Activated CD4-positive, alpha-beta memory T cell treated with anti-CD3 and anti-CD28 coated beads for 36 hours (primary cell): ENCODE data around the gene RNF214. TPM values are rescaled to one million over a fixed set of nuclear protein-coding genes. Genes with fewer than 3 reads are reported as not detected.
A peak's percentile ranks its signal among the peaks of the same experiment; 100 is the strongest.
"Not testable (repeated sequence)": the region's sequence is repeated elsewhere in the genome, so short reads cannot be mapped to it uniquely, and the experiment has no call there.

Experiments used
- CTCF ChIA-PET: fragments of 350-600 bp; sonication (Branson Sonifier 250); formaldehyde crosslinking; loops from one replicate; lab custom pipeline; 2021; ENCODE audit warnings: antibody characterized with exemption, inconsistent platforms; lab: Charles Lee
- POLR2A ChIA-PET: fragments of 350-600 bp; sonication (Branson Sonifier 250); formaldehyde crosslinking; loops from one replicate; lab custom pipeline; 2021; ENCODE audit warnings: antibody characterized with exemption; lab: Charles Lee
- DNase-seq: peaks from one replicate; pipeline ENCODE4 v3.0.0-alpha.2; 2020
- H3K27ac Mint-ChIP-seq: one replicate; pipeline ENCODE4 v1.8.0; 2021; ENCODE audit warnings: mixed read lengths
- H3K27me3 Mint-ChIP-seq: one replicate; pipeline ENCODE4 v1.8.0; 2021; ENCODE audit warnings: mixed read lengths
- H3K36me3 Mint-ChIP-seq: one replicate; pipeline ENCODE4 v1.8.0; 2021; ENCODE audit warnings: mixed read lengths
- H3K4me1 Mint-ChIP-seq: one replicate; pipeline ENCODE4 v1.8.0; 2021; ENCODE audit warnings: low read depth, mixed read lengths
- H3K4me3 Mint-ChIP-seq: one replicate; pipeline ENCODE4 v1.8.0; 2021; ENCODE audit warnings: mild to moderate bottlenecking, mixed read lengths
- H3K9me3 Mint-ChIP-seq: one replicate; pipeline ENCODE4 v1.8.0; 2021; ENCODE audit warnings: mixed read lengths
- intact Hi-C: fragments of 100-400 bp; cut with micrococcal nuclease; formaldehyde crosslinking; loops from one replicate; pipeline ENCODE4 v1.15.1; 2023
- total RNA-seq, 2 experiments: library from RNA; stranded (reverse); gene quantifications; one replicate each; pipeline ENCODE4 v1.2.3, GENCODE V29; 2021

RNF214 gene
- total RNA-seq: 10 to 100 TPM; 16.9 to 18.3 TPM

GRCh38 chr11:117232092-117232878 is at the start of gene RNF214:
RNF214 (plus strand) TSS chr11:117232671; CDS start chr11:117234273, 1,602 bp downstream.
- DNase-seq: peak; percentile 83
- peaks cover 36% of the 10 kb centered on the region for H3K36me3 Mint-ChIP-seq
- ChIA-PET POLR2A (interaction anchor here (1.3 to 3.3 kb wide), 3 partner anchors 53 to 164 kb away, joined by 3 to 22 read pairs (median 17); partner anchors contain the start of genes CEP164 and SIDT2), CTCF (interaction anchor here (0.8 to 2.8 kb wide), 8 partner anchors 10 to 442 kb away, joined by 3 to 21 read pairs (median 5); partner anchors contain the start of genes APOA5, CEP164 and PAFAH1B2)
- no peaks in the 10 kb centered on the region for H3K9me3 Mint-ChIP-seq
- intact Hi-C loops: loop anchor here (1.0 to 5.0 kb wide), 7 partner anchors 95 to 755 kb away; partner anchors contain the start of genes BUD13, CEP164, IL10RA and ZPR1
- peak within 1 kb of the TSS; percentile 98 for H3K27ac Mint-ChIP-seq
- no peaks in the 10 kb centered on the region for H3K27me3 Mint-ChIP-seq
- H3K4me1 Mint-ChIP-seq: peaks cover 37% of the 10 kb centered on the region
- H3K4me3 Mint-ChIP-seq: peak within 1 kb of the TSS; percentile 99

- H3K36me3 Mint-ChIP-seq, H3K27me3 Mint-ChIP-seq, H3K27ac Mint-ChIP-seq, H3K4me3 Mint-ChIP-seq, H3K9me3 Mint-ChIP-seq, POLR2A ChIA-PET, intact Hi-C loops: not testable (repeated sequence)
- peak; percentile 4 for DNase-seq
- peaks cover 23% of the 10 kb centered on the region for H3K4me1 Mint-ChIP-seq
- CTCF ChIA-PET: interaction anchor here (0.5 to 1.2 kb wide), 3 partner anchors 28 to 989 kb away, joined by 3 read pairs; no protein-coding TSS in a partner anchor
Measured at GRCh38 chr11:117183178-117183577, 49.3 kb upstream of the RNF214 start.

- Mint-ChIP-seq H3K36me3 (peaks cover 1% of the 10 kb centered on the region), H3K9me3 (no peaks in the 10 kb centered on the region), H3K4me1 (peaks cover 20% of the 10 kb centered on the region), H3K27me3 (no peaks in the 10 kb centered on the region), H3K27ac (no peak overlapping the region), H3K4me3 (no peak overlapping the region)
- ChIA-PET CTCF (interaction anchor here (0.7 kb wide), 1 partner anchor 27 kb away, joined by 3 read pairs; no protein-coding TSS in a partner anchor), POLR2A (no interaction called here)
- peak; percentile 6 for DNase-seq
- intact Hi-C loops: no loop called here
Measured at GRCh38 chr11:117183724-117184349, 48.6 kb upstream of the RNF214 start.

- Mint-ChIP-seq H3K4me3 (no peak overlapping the region), H3K9me3 (no peaks in the 10 kb centered on the region), H3K36me3 (peaks cover 1% of the 10 kb centered on the region), H3K4me1 (peaks cover 5% of the 10 kb centered on the region), H3K27me3 (no peaks in the 10 kb centered on the region), H3K27ac (peak overlapping the region; percentile 6)
- DNase-seq: peak; percentile 2
- ChIA-PET POLR2A (interaction anchor here (0.6 kb wide), 1 partner anchor 182 kb away, joined by 3 read pairs; no protein-coding TSS in a partner anchor), CTCF (no interaction called here)
- intact Hi-C loops: no loop called here
Measured at GRCh38 chr11:117185736-117186430, 46.6 kb upstream of the RNF214 start.

- no peak overlapping the region for H3K4me3 Mint-ChIP-seq
- H3K9me3 Mint-ChIP-seq: no peaks in the 10 kb centered on the region
- ChIA-PET CTCF (no interaction called here), POLR2A (no interaction called here)
- H3K27ac Mint-ChIP-seq: peak overlapping the region; percentile 6
- no peaks in the 10 kb centered on the region for H3K27me3 Mint-ChIP-seq
- intact Hi-C loops: no loop called here
- no peaks in the 10 kb centered on the region for H3K4me1 Mint-ChIP-seq
- peaks cover 1% of the 10 kb centered on the region for H3K36me3 Mint-ChIP-seq
- DNase-seq: peak; percentile 4
Measured at GRCh38 chr11:117186431-117186761, 46.1 kb upstream of the RNF214 start.

GRCh38 chr11:117187007-117187406 is 45.5 kb upstream of the RNF214 start:
- peaks cover 1% of the 10 kb centered on the region for H3K36me3 Mint-ChIP-seq
- H3K4me3 Mint-ChIP-seq: no peak overlapping the region
- DNase-seq: no peak
- no peaks in the 10 kb centered on the region for H3K4me1 Mint-ChIP-seq
- H3K27ac Mint-ChIP-seq: no peak overlapping the region
- no peaks in the 10 kb centered on the region for H3K27me3 Mint-ChIP-seq
- H3K9me3 Mint-ChIP-seq: no peaks in the 10 kb centered on the region
- ChIA-PET POLR2A (no interaction called here), CTCF (no interaction called here)
- intact Hi-C loops: no loop called here

GRCh38 chr11:117187428-117187798 is 45.1 kb upstream of the RNF214 start:
- peak; percentile 8 for DNase-seq
- Mint-ChIP-seq H3K27ac (no peak overlapping the region), H3K27me3 (no peaks in the 10 kb centered on the region), H3K36me3 (peaks cover 1% of the 10 kb centered on the region), H3K4me1 (no peaks in the 10 kb centered on the region), H3K4me3 (no peak overlapping the region), H3K9me3 (no peaks in the 10 kb centered on the region)
- ChIA-PET CTCF (no interaction called here), POLR2A (no interaction called here)
- intact Hi-C loops: no loop called here

- peaks cover 1% of the 10 kb centered on the region for H3K36me3 Mint-ChIP-seq
- no peak overlapping the region for H3K4me3 Mint-ChIP-seq
- H3K27me3 Mint-ChIP-seq: no peaks in the 10 kb centered on the region
- CTCF ChIA-PET: interaction anchor here (0.9 kb wide), 1 partner anchor 39 kb away, joined by 3 read pairs; no protein-coding TSS in a partner anchor
- no peaks in the 10 kb centered on the region for H3K4me1 Mint-ChIP-seq
- intact Hi-C loops: no loop called here
- H3K9me3 Mint-ChIP-seq: no peaks in the 10 kb centered on the region
- POLR2A ChIA-PET: no interaction called here
- DNase-seq: peak; percentile 6
- no peak overlapping the region for H3K27ac Mint-ChIP-seq
Measured at GRCh38 chr11:117187799-117188481, 44.5 kb upstream of the RNF214 start.

- H3K27ac Mint-ChIP-seq: no peak overlapping the region
- DNase-seq: no peak
Measured at GRCh38 chr11:117188620-117189081, 43.8 kb upstream of the RNF214 start.

GRCh38 chr11:117189191-117189940 is 43.1 kb upstream of the RNF214 start:
- H3K27ac Mint-ChIP-seq: no peak overlapping the region
- POLR2A ChIA-PET: no interaction called here
- no peaks in the 10 kb centered on the region for H3K9me3 Mint-ChIP-seq
- no peak overlapping the region for H3K4me3 Mint-ChIP-seq
- H3K4me1 Mint-ChIP-seq: no peaks in the 10 kb centered on the region
- CTCF ChIA-PET: interaction anchor here (1.5 kb wide), 1 partner anchor 9 kb away, joined by 5 read pairs; no protein-coding TSS in a partner anchor
- no peaks in the 10 kb centered on the region for H3K27me3 Mint-ChIP-seq
- DNase-seq: no peak
- peaks cover 1% of the 10 kb centered on the region for H3K36me3 Mint-ChIP-seq
- intact Hi-C loops: no loop called here

More at GRCh38 chr11:117188620-117189081, 43.8 kb upstream of the RNF214 start:
- no peaks in the 10 kb centered on the region for H3K4me1 Mint-ChIP-seq
- H3K27me3 Mint-ChIP-seq: no peaks in the 10 kb centered on the region
- intact Hi-C loops: no loop called here
- ChIA-PET POLR2A (no interaction called here), CTCF (interaction anchor here (0.9 kb wide), 1 partner anchor 39 kb away, joined by 3 read pairs; no protein-coding TSS in a partner anchor)
- peaks cover 1% of the 10 kb centered on the region for H3K36me3 Mint-ChIP-seq
- no peaks in the 10 kb centered on the region for H3K9me3 Mint-ChIP-seq
- H3K4me3 Mint-ChIP-seq: no peak overlapping the region
